ENCODE measurements around the gene STAC.

STAC gene

GRCh38 chr3:36514171-36514570 is 133.9 kb downstream of the STAC start:
- no peak overlapping the region for H3K4me3 Mint-ChIP-seq
- H3K27ac Mint-ChIP-seq = peak overlapping the region in 2 of 3 experiments; percentile 14 to 21
- no peak for TF ChIP-seq CTCF (IDR thresholded peaks at IDR 0.05; ENCODE audit: unreplicated experiment in 3 of 3)
- peaks cover 27% of the 10 kb centered on the region for H3K4me1 Mint-ChIP-seq
- no peaks in the 10 kb centered on the region for H3K27me3 Mint-ChIP-seq (ENCODE audit: low read depth)
- peaks cover 6% of the 10 kb centered on the region for H3K36me3 Mint-ChIP-seq (ENCODE audit: low read depth)
- H3K9me3 Mint-ChIP-seq = peaks cover 13% of the 10 kb centered on the region

- no peaks in the 10 kb centered on the region for H3K9me3 Mint-ChIP-seq
- no peak for TF ChIP-seq CTCF (IDR thresholded peaks at IDR 0.05; ENCODE audit: unreplicated experiment in 3 of 3)
- no peaks in the 10 kb centered on the region for H3K27me3 Mint-ChIP-seq (ENCODE audit: low read depth)
- no peak overlapping the region for H3K27ac Mint-ChIP-seq
- no peaks in the 10 kb centered on the region for H3K36me3 Mint-ChIP-seq (ENCODE audit: low read depth)
- H3K4me3 Mint-ChIP-seq = no peak overlapping the region
- H3K4me1 Mint-ChIP-seq = no peaks in the 10 kb centered on the region
Measured at GRCh38 chr3:36519682-36520081, 139.4 kb downstream of the STAC start.

- Mint-ChIP-seq H3K27ac (no peak overlapping the region), H3K9me3 (no peaks in the 10 kb centered on the region), H3K36me3 (ENCODE audit: low read depth) (no peaks in the 10 kb centered on the region), H3K27me3 (ENCODE audit: low read depth) (no peaks in the 10 kb centered on the region), H3K4me3 (no peak overlapping the region), H3K4me1 (peaks cover 3% of the 10 kb centered on the region)
- TF ChIP-seq CTCF (IDR thresholded peaks at IDR 0.05; ENCODE audit: unreplicated experiment in 3 of 3) = no peak
Measured at GRCh38 chr3:36520241-36521006, 140.1 kb downstream of the STAC start.

- no peaks in the 10 kb centered on the region for H3K36me3 Mint-ChIP-seq (ENCODE audit: low read depth)
- H3K27me3 Mint-ChIP-seq (ENCODE audit: low read depth) = no peaks in the 10 kb centered on the region
- no peaks in the 10 kb centered on the region for H3K9me3 Mint-ChIP-seq
- H3K4me3 Mint-ChIP-seq = no peak overlapping the region
- peak overlapping the region in 1 of 3 experiments; percentile 14 for H3K27ac Mint-ChIP-seq
- no peak for TF ChIP-seq CTCF (IDR thresholded peaks at IDR 0.05; ENCODE audit: unreplicated experiment in 3 of 3)
- peaks cover 6% of the 10 kb centered on the region for H3K4me1 Mint-ChIP-seq
Measured at GRCh38 chr3:36521007-36521379, 140.7 kb downstream of the STAC start.

GRCh38 chr3:36524560-36524959 is 144.3 kb downstream of the STAC start:
- no peaks in the 10 kb centered on the region for H3K36me3 Mint-ChIP-seq (ENCODE audit: low read depth)
- peaks cover 6% of the 10 kb centered on the region for H3K4me1 Mint-ChIP-seq
- H3K27ac Mint-ChIP-seq = no peak overlapping the region
- no peaks in the 10 kb centered on the region for H3K9me3 Mint-ChIP-seq
- no peak overlapping the region for H3K4me3 Mint-ChIP-seq
- no peak for TF ChIP-seq CTCF (IDR thresholded peaks at IDR 0.05; ENCODE audit: unreplicated experiment in 3 of 3)
- peaks cover 2% of the 10 kb centered on the region for H3K27me3 Mint-ChIP-seq (ENCODE audit: low read depth)
